HepG2 (cell line): ENCODE results near the gene HOXA4. TPM values are rescaled to one million over a fixed set of nuclear protein-coding genes. Genes with fewer than 3 reads are reported as not detected.
A peak's percentile ranks its signal among the peaks of the same experiment; 100 is the strongest.

ENCODE experiments used
- ATAC-seq: fragments of 200-7000 bp; cut with Tn5 transposase; 3 replicates; pipeline ENCODE4 v1.9.1; 2020; ENCODE audit warnings: mild to moderate bottlenecking, moderate library complexity
- BruUV-seq: library from RNA; stranded (reverse); fragments of 400-500 nt; replicated peaks from 2 replicates; lab custom pipeline; 2021; lab: Mats Ljungman, UMichigan
- CTCF ChIA-PET: fragments of 300-600 bp; formaldehyde crosslinking; extraction: SDS; loops from one replicate; lab custom pipeline; 2021; ENCODE audit warnings: low total read pairs, inconsistent platforms, low intra/inter-chr PET ratio; lab: Yijun Ruan, JAX
- POLR2A ChIA-PET: fragments of 350-600 bp; sonication (Branson Sonifier 250); formaldehyde crosslinking; loops from one replicate; lab custom pipeline; 2020; ENCODE audit warnings: antibody characterized with exemption, inconsistent platforms; lab: Yijun Ruan, JAX
- DNase-seq: peaks from one replicate; pipeline ENCODE4 v3.0.0-alpha.2; 2015; ENCODE audit warnings: low spot score
- FAIRE-seq: peaks from 3 replicates; lab custom pipeline; 2011; peaks lifted over from hg19 to GRCh38; lab: Jason Lieb, UNC
- H2AFZ ChIP-seq: one replicate; pipeline ENCODE4 v1.6.1; 2011; ENCODE audit warnings: low read length, inconsistent platforms
- H3K27ac ChIP-seq: fragments of 300-600 bp; 3 replicates; pipeline ENCODE4 v1.8.0; 2011; ENCODE audit warnings: mixed run types, mild to moderate bottlenecking, mixed read lengths, low read length, inconsistent platforms; ENCODE audit not compliant: insufficient read depth; ENCODE audit errors: extremely low read length
- H3K27me3 ChIP-seq, 2 experiments: fragments of 200-600 bp in 1 of 2; 2 replicates in 1 of 2; 3 replicates in 1 of 2; pipeline versions ENCODE4 v1.6.0 to v1.8.0; 2011; ENCODE audit warnings: low read length in 2 of 2, mild to moderate bottlenecking in 2 of 2, moderate library complexity in 2 of 2, inconsistent platforms in 1 of 2; ENCODE audit not compliant: insufficient read depth in 2 of 2, control insufficient read depth in 1 of 2
- H3K36me3 ChIP-seq, 2 experiments: fragments of 200-600 bp in 1 of 2; replicated peaks in 1 of 2; 2 replicates in 1 of 2; 3 replicates in 1 of 2; pipeline versions ENCODE4 v1.5.1 to v1.8.0; 2011; ENCODE audit warnings: low read length in 2 of 2, inconsistent platforms in 1 of 2; ENCODE audit not compliant: insufficient read depth in 2 of 2, control insufficient read depth in 1 of 2
- H3K4me1 ChIP-seq: 2 replicates; pipeline ENCODE4 v1.5.1; 2012; ENCODE audit warnings: low read length, inconsistent platforms; ENCODE audit not compliant: insufficient read depth
- H3K4me2 ChIP-seq: 2 replicates; pipeline ENCODE4 v1.6.0; 2011; ENCODE audit warnings: low read depth, low read length, inconsistent platforms
- H3K4me3 ChIP-seq, 3 experiments: fragments of 200-600 bp in 1 of 3; sonication (generic), shearing (Covaris generic) in 1 of 3; replicated peaks in 1 of 3; 2 replicates each; pipeline ENCODE4 v1.5.1; 2011 to 2016; ENCODE audit warnings: low read length in 3 of 3, inconsistent platforms in 2 of 3, low read depth in 2 of 3, mild to moderate bottlenecking in 2 of 3, control low read depth in 1 of 3, mixed read lengths in 1 of 3; ENCODE audit not compliant: insufficient read depth in 1 of 3
- H3K79me2 ChIP-seq: one replicate; pipeline ENCODE4 v1.6.1; 2011; ENCODE audit warnings: low read length, inconsistent platforms; ENCODE audit not compliant: insufficient read depth
- H3K9ac ChIP-seq: 2 replicates; pipeline ENCODE4 v1.6.0; 2011; ENCODE audit warnings: mild to moderate bottlenecking, low read depth, low read length, inconsistent platforms; ENCODE audit not compliant: insufficient read depth
- H3K9me3 ChIP-seq: 2 replicates; pipeline ENCODE4 v1.5.1; 2012; ENCODE audit warnings: mild to moderate bottlenecking, low read length
- H4K20me1 ChIP-seq: 2 replicates; pipeline ENCODE4 v1.6.0; 2011; ENCODE audit warnings: inconsistent platforms, mild to moderate bottlenecking, low read length, moderate library complexity; ENCODE audit not compliant: insufficient read depth
- ATF7-NPFF ChIP-seq: sonication (generic); formaldehyde crosslinking; IDR thresholded peaks from 2 replicates; pipeline ENCODE4 v1.8.1; 2023; ENCODE audit warnings: mild to moderate bottlenecking, low read depth, missing genetic modification reagents, moderate library complexity
- DNMT3B ChIP-seq: conservative IDR thresholded peaks from 2 replicates; pipeline ENCODE4 v1.6.1; 2016; ENCODE audit warnings: missing biosample characterization, control low read depth
- FOXM1 ChIP-seq: sonication (generic); formaldehyde crosslinking; IDR thresholded peaks from 2 replicates; pipeline ENCODE4 v1.5.0; 2020; ENCODE audit warnings: missing genetic modification reagents
- HOXA5 ChIP-seq: sonication (generic); formaldehyde crosslinking; IDR thresholded peaks from 2 replicates; pipeline ENCODE4 v1.4.0; 2020; ENCODE audit warnings: missing genetic modification reagents
- MYC ChIP-seq: sonication (generic); formaldehyde crosslinking; IDR thresholded peaks from 2 replicates; pipeline ENCODE4 v1.9.0; 2021; ENCODE audit warnings: missing genetic modification reagents, borderline replicate concordance
- NFYC ChIP-seq: IDR thresholded peaks from 2 replicates; pipeline ENCODE4 v1.6.1; 2016; ENCODE audit warnings: missing genetic modification reagents, missing compliant biosample characterization
- PRPF4 ChIP-seq: fragments of 200-400 bp; formaldehyde crosslinking; IDR thresholded peaks from 2 replicates; pipeline ENCODE4 v1.6.1; 2016; ENCODE audit warnings: low read length, low read depth; ENCODE audit not compliant: poor library complexity, severe bottlenecking
- UBTF ChIP-seq: sonication (generic); formaldehyde crosslinking; IDR thresholded peaks from 2 replicates; pipeline ENCODE4 v1.4.0; 2020; ENCODE audit warnings: mild to moderate bottlenecking, missing genetic modification reagents
- USF2 ChIP-seq, 2 experiments: sonication (generic) in 1 of 2; formaldehyde crosslinking in 1 of 2; IDR thresholded peaks; 2 replicates each; pipeline versions ENCODE4 v1.5.1 to v1.6.1; 2011 to 2020; ENCODE audit warnings: borderline replicate concordance in 1 of 2, low read depth in 1 of 2, low read length in 1 of 2, mild to moderate bottlenecking in 1 of 2, missing genetic modification reagents in 1 of 2, moderate library complexity in 1 of 2
- ZBTB21 ChIP-seq: sonication (generic); formaldehyde crosslinking; IDR thresholded peaks from 2 replicates; pipeline ENCODE4 v1.4.0; 2020; ENCODE audit warnings: missing genetic modification reagents
- ZNF800 ChIP-seq: sonication (generic); formaldehyde crosslinking; IDR thresholded peaks from 2 replicates; pipeline ENCODE4 v1.4.0; 2020; ENCODE audit warnings: missing genetic modification reagents
- ZNF879 ChIP-seq: sonication (generic); formaldehyde crosslinking; IDR thresholded peaks from 2 replicates; pipeline ENCODE4 v1.8.1; 2023; ENCODE audit warnings: missing genetic modification reagents
- ZSCAN21 ChIP-seq: sonication (generic); formaldehyde crosslinking; IDR thresholded peaks from 2 replicates; pipeline ENCODE4 v1.8.0; 2022; ENCODE audit warnings: mild to moderate bottlenecking, missing genetic modification reagents, moderate library complexity, borderline replicate concordance
- ZSCAN25 ChIP-seq: sonication (generic); formaldehyde crosslinking; IDR thresholded peaks from 2 replicates; pipeline ENCODE4 v1.8.0; 2022; ENCODE audit warnings: mild to moderate bottlenecking, missing genetic modification reagents
- WGBS: methylation state at CpG from one replicate; pipeline ENCODE4 v1.1.6; 2017; ENCODE audit warnings: low lambda C conversion rate; 5-methylcytosine and 5-hydroxymethylcytosine counted together
- in situ Hi-C: cut with HindIII; loops from 2 replicates; pipeline ENCODE4 v1.10.0; 2017; ENCODE audit warnings: low pct_unique_long_range_greater_than_20kb; ENCODE audit not compliant: extremely low pct_ligation_motif_present
- intact Hi-C: fragments of 100-400 bp; cut with micrococcal nuclease; formaldehyde crosslinking; loops from one replicate; pipeline ENCODE4 v1.10.0; 2022; ENCODE audit not compliant: unreplicated experiment
- polyA plus RNA-seq, 8 experiments: library from polyadenylated mRNA; depleted of rRNA in 3 of 8; stranded (reverse) in 7 of 8; unstranded in 1 of 8; fragments of >200 nt; fragmentation: Illumina TruSeq in 4 of 8; extraction: Trizol in 4 of 8; gene quantifications; 2 replicates each; pipeline versions ENCODE4 v1.2.1 to v1.2.3, GENCODE V29; 2011 to 2016; ENCODE audit warnings: low read depth in 4 of 8, missing spikeins in 1 of 8, mixed read lengths in 1 of 8; ENCODE audit not compliant: insufficient read depth in 1 of 8
- total RNA-seq, 5 experiments: library from RNA; depleted of rRNA; stranded (reverse); fragments of >200 nt; fragmentation: Illumina TruSeq; extraction: Trizol; gene quantifications; 2 replicates each; pipeline ENCODE4 v1.2.3, GENCODE V29; 2016; ENCODE audit warnings: low read depth in 1 of 5

HOXA4 gene
- total and polyA plus RNA-seq, 2 of the 13 experiments (the other 11 are each of a cell fraction or from before 2014, with no cell fraction given) = 2.4 to 5.4 TPM

- TF ChIP-seq FOXM1 (CRISPR knock-in tag) (no peak), PRPF4 (peak; percentile 87), NFYC (CRISPR knock-in tag) (no peak), HOXA5 (CRISPR knock-in tag) (no peak)
Measured at GRCh38 chr7:27131390-27131819, 848 bp upstream of the HOXA4 start (continued).

GRCh38 chr7:27129729-27130539 lies 623 bp downstream of the HOXA4 start:
- H3K27ac ChIP-seq = peak overlapping the region; percentile 73
- POLR2A ChIA-PET = interaction anchor here (0.9 to 5.0 kb wide), 10 partner anchors 9 to 441 kb away, joined by 3 to 118 read pairs (median 4); partner anchors contain the start of genes HOXA5 and SKAP2
- TF ChIP-seq ZSCAN25 (CRISPR knock-in tag) = 0 out of 2 replicates have a peak, but pooled peaks have one; percentile 1
- TF ChIP-seq ATF7-NPFF = 0 out of 2 replicates have a peak, but pooled peaks have one; percentile 23
- no peak for TF ChIP-seq DNMT3B (CRISPR knock-in tag)
- no peak for TF ChIP-seq USF2 (IDR thresholded peaks at IDR 0.05; ENCODE audit: low read depth, low read length)
- TF ChIP-seq USF2 (CRISPR knock-in tag; IDR thresholded peaks at IDR 0.05; ENCODE audit: borderline replicate concordance) = no peak; the same call in 1 of the 2 replicates
- no peak for TF ChIP-seq ZBTB21 (CRISPR knock-in tag)
- TF ChIP-seq MYC (CRISPR knock-in tag) = peak; percentile 49; the same call in 1 of the 2 replicates
- 0 out of 2 replicates have a peak, but pooled peaks have one; percentile 32 for TF ChIP-seq ZNF800
- peak; percentile 79 for TF ChIP-seq UBTF (CRISPR knock-in tag)
- TF ChIP-seq ZSCAN21 = peak; percentile 38; the same call in 1 of the 2 replicates
- TF ChIP-seq ZNF879 (CRISPR knock-in tag) = no peak

More at GRCh38 chr7:27129729-27130539, 623 bp downstream of the HOXA4 start:
- in situ Hi-C loops (no loop called here), intact Hi-C loops (loop anchor here (1.0 to 5.0 kb wide), 2 partner anchors 8 to 163 kb away; no protein-coding TSS in a partner anchor)
- Histone ChIP-seq H4K20me1 (no peaks in the 10 kb centered on the region), H3K79me2 (no peaks in the 10 kb centered on the region), H3K4me1 (peaks cover 90% of the 10 kb centered on the region), H3K27me3 (no peaks in the 10 kb centered on the region), H3K4me3 (peak overlapping the region; percentile 62 to 88 (median 69)), H3K9me3 (no peaks in the 10 kb centered on the region), H3K4me2 (peak overlapping the region; percentile 75), H3K36me3 (peaks cover 0 to 3% of the 10 kb centered on the region in 2 experiments; a peak in 1 of 5 replicates), H2AFZ (no peak overlapping the region), H3K9ac (peak overlapping the region; percentile 81)
- DNase-seq (peak; percentile 35), FAIRE-seq (no peak), ATAC-seq (peak; percentile 68)
- CTCF ChIA-PET = interaction anchor here (1.3 kb wide), 1 partner anchor 443 kb away, joined by 3 read pairs; no protein-coding TSS in a partner anchor
- 6% methylated on average over 18 of the region's 72 CpGs for WGBS
- no TSS peak for BruUV-seq
